H1 (cell line): ENCODE results near the gene HDAC9. TPM values are rescaled to one million over a fixed set of nuclear protein-coding genes. Genes with fewer than 3 reads are reported as not detected.

Source experiments
- CTCF ChIA-PET: fragments of 300-600 bp; sonication (Branson Sonifier 250); formaldehyde crosslinking; loops from one replicate; lab custom pipeline; 2021; ENCODE audit not compliant: partially characterized antibody; lab: Charles Lee
- POLR2A ChIA-PET: fragments of 300-600 bp; sonication (Branson Sonifier 250); formaldehyde crosslinking; loops from one replicate; lab custom pipeline; 2021; ENCODE audit warnings: inconsistent platforms; ENCODE audit not compliant: partially characterized antibody; lab: Charles Lee
- DNase-seq, 2 experiments: peaks; one replicate each; pipeline versions ENCODE4 v3.0.0 to v3.0.0-alpha.2; 2010 to 2022; ENCODE audit warnings: low spot score in 2 of 2, low read depth in 1 of 2, mixed read lengths in 1 of 2
- FAIRE-seq: peaks from 2 replicates; lab custom pipeline; 2011; peaks lifted over from hg19 to GRCh38; lab: Jason Lieb, UNC
- H2AFZ ChIP-seq: 2 replicates; pipeline ENCODE4 v1.8.1; 2012; ENCODE audit warnings: low read length, inconsistent platforms
- H2AK5ac ChIP-seq: 2 replicates; pipeline ENCODE4 v1.6.1; 2013; ENCODE audit warnings: low read depth, low read length
- H2BK120ac ChIP-seq: replicated peaks from 2 replicates; pipeline ENCODE3; 2013; ENCODE audit warnings: low read depth, low read length, inconsistent platforms
- H2BK12ac ChIP-seq: 2 replicates; pipeline ENCODE4 v1.6.1; 2013; ENCODE audit warnings: low read depth, low read length
- H2BK15ac ChIP-seq: 2 replicates; pipeline ENCODE4 v1.6.1; 2013; ENCODE audit warnings: low read length
- H2BK20ac ChIP-seq: 2 replicates; pipeline ENCODE4 v1.6.1; 2013; ENCODE audit warnings: low read length
- H2BK5ac ChIP-seq: 2 replicates; pipeline ENCODE4 v1.6.1; 2013; ENCODE audit warnings: low read depth, low read length
- H3K14ac ChIP-seq: 2 replicates; pipeline ENCODE4 v1.6.1; 2013; ENCODE audit warnings: inconsistent platforms; ENCODE audit not compliant: insufficient read length
- H3K18ac ChIP-seq: 2 replicates; pipeline ENCODE4 v1.6.1; 2013; ENCODE audit warnings: low read length; ENCODE audit errors: extremely low read depth
- H3K23ac ChIP-seq: 2 replicates; pipeline ENCODE4 v1.6.1; 2013; ENCODE audit warnings: inconsistent platforms; ENCODE audit not compliant: insufficient read length
- H3K23me2 ChIP-seq: 2 replicates; pipeline ENCODE4 v1.6.1; 2013; ENCODE audit warnings: low read depth, low read length
- H3K27ac ChIP-seq: 2 replicates; pipeline ENCODE4 v1.6.1; 2011; ENCODE audit warnings: low read depth, low read length, inconsistent platforms
- H3K27me3 ChIP-seq, 4 experiments: replicated peaks in 1 of 4; 1 replicate in 1 of 4; 2 replicates in 3 of 4; pipeline versions ENCODE4 v1.6.1 to v1.8.1; 2011 to 2013; ENCODE audit warnings: low read length in 3 of 4, mild to moderate bottlenecking in 3 of 4, inconsistent platforms in 2 of 4, mixed read lengths in 2 of 4, moderate library complexity in 1 of 4; ENCODE audit not compliant: control insufficient read depth in 3 of 4, insufficient read depth in 3 of 4; ENCODE audit errors: extremely low read depth in 1 of 4
- H3K36me3 ChIP-seq, 4 experiments: 2 replicates each; pipeline versions ENCODE4 v1.6.1 to v1.8.1; 2011 to 2013; ENCODE audit warnings: mild to moderate bottlenecking in 4 of 4, low read length in 3 of 4, moderate library complexity in 2 of 4, control low read depth in 1 of 4, inconsistent platforms in 1 of 4; ENCODE audit not compliant: insufficient read depth in 4 of 4, control insufficient read depth in 2 of 4
- H3K4ac ChIP-seq: replicated peaks from 2 replicates; pipeline ENCODE3; 2013; ENCODE audit warnings: low read length, low read depth, mixed read lengths, inconsistent platforms; ENCODE audit not compliant: insufficient read length
- H3K4me1 ChIP-seq, 4 experiments: replicated peaks in 1 of 4; 1 replicate in 1 of 4; 2 replicates in 3 of 4; pipeline versions ENCODE4 v1.6.1 to v1.8.1; 2011 to 2013; ENCODE audit warnings: low read length in 3 of 4, inconsistent platforms in 2 of 4, mixed read lengths in 1 of 4; ENCODE audit not compliant: insufficient read depth in 4 of 4, control insufficient read depth in 3 of 4
- H3K4me2 ChIP-seq, 2 experiments: 2 replicates each; pipeline versions ENCODE4 v1.6.1 to v1.8.1; 2011 to 2013; ENCODE audit warnings: low read depth in 2 of 2, low read length in 2 of 2, control low read depth in 1 of 2, inconsistent platforms in 1 of 2, mild to moderate bottlenecking in 1 of 2; ENCODE audit not compliant: insufficient read depth in 1 of 2
- H3K4me3 ChIP-seq, 4 experiments: fragments of 200-600, 300-600 bp in 1 of 4; sonication (generic), shearing (Covaris generic), sonication (Bioruptor Twin) in 1 of 4; 2 replicates each; pipeline versions ENCODE4 v1.5.1 to v1.8.1; 2011 to 2016; ENCODE audit warnings: low read length in 4 of 4, low read depth in 3 of 4, control low read depth in 2 of 4, inconsistent platforms in 2 of 4, mild to moderate bottlenecking in 2 of 4, mixed read lengths in 1 of 4, moderate library complexity in 1 of 4; ENCODE audit not compliant: insufficient read depth in 2 of 4; ENCODE audit errors: extremely low read depth in 1 of 4
- H3K56ac ChIP-seq: replicated peaks from 2 replicates; pipeline ENCODE3; 2013; ENCODE audit warnings: low read depth, mild to moderate bottlenecking, mixed read lengths, low read length, inconsistent platforms; ENCODE audit not compliant: insufficient read length
- H3K79me1 ChIP-seq: 2 replicates; pipeline ENCODE4 v1.6.1; 2013; ENCODE audit warnings: low read depth, low read length, control low read depth
- H3K79me2 ChIP-seq, 2 experiments: 2 replicates each; pipeline versions ENCODE4 v1.6.1 to v1.8.1; 2012 to 2013; ENCODE audit warnings: low read length in 2 of 2, mild to moderate bottlenecking in 2 of 2, inconsistent platforms in 1 of 2; ENCODE audit not compliant: insufficient read depth in 2 of 2, control insufficient read depth in 1 of 2
- H3K9ac ChIP-seq, 4 experiments: replicated peaks in 1 of 4; 1 replicate in 1 of 4; 2 replicates in 3 of 4; pipeline versions ENCODE4 v1.6.1 to v1.8.1; 2011 to 2013; ENCODE audit warnings: low read depth in 3 of 4, low read length in 3 of 4, control low read depth in 2 of 4, mild to moderate bottlenecking in 2 of 4, moderate library complexity in 2 of 4, inconsistent platforms in 1 of 4; ENCODE audit errors: extremely low read depth in 1 of 4
- H3K9me3 ChIP-seq, 2 experiments: 2 replicates each; pipeline versions ENCODE4 v1.6.1 to v1.8.1; 2012 to 2013; ENCODE audit warnings: mild to moderate bottlenecking in 2 of 2, moderate library complexity in 2 of 2, control low read depth in 1 of 2, inconsistent platforms in 1 of 2, low read depth in 1 of 2, low read length in 1 of 2, mixed read lengths in 1 of 2; ENCODE audit not compliant: insufficient read depth in 2 of 2
- H4K20me1 ChIP-seq, 2 experiments: replicated peaks in 1 of 2; 2 replicates each; pipeline versions ENCODE3 to v1.8.1; 2011 to 2013; ENCODE audit warnings: inconsistent platforms in 2 of 2, low read length in 2 of 2, mild to moderate bottlenecking in 1 of 2; ENCODE audit not compliant: insufficient read depth in 2 of 2, control insufficient read depth in 1 of 2
- H4K5ac ChIP-seq: 2 replicates; pipeline ENCODE4 v1.6.1; 2013; ENCODE audit warnings: low read length, low read depth, mixed read lengths, inconsistent platforms; ENCODE audit not compliant: insufficient read length
- H4K8ac ChIP-seq: 2 replicates; pipeline ENCODE4 v1.8.0; 2013; ENCODE audit warnings: mild to moderate bottlenecking, moderate library complexity, low read length, inconsistent platforms; ENCODE audit not compliant: insufficient read depth; ENCODE audit errors: extremely low read depth
- H4K91ac ChIP-seq: replicated peaks from 2 replicates; pipeline ENCODE3; 2013; ENCODE audit warnings: low read length, mixed read lengths, inconsistent platforms; ENCODE audit not compliant: insufficient read length
- RFX5 ChIP-seq: IDR thresholded peaks from 2 replicates; pipeline ENCODE4 v1.6.1; 2011; ENCODE audit warnings: low read depth, low read length, improper control_type of control experiment, borderline replicate concordance
- WGBS, 2 experiments: shearing (Covaris generic) in 1 of 2; methylation state at CpG; one replicate each; pipeline versions ENCODE4 v1.1.6 to v1.1.7; 2013 to 2015; ENCODE audit warnings: low lambda C conversion rate in 2 of 2, mixed read lengths in 2 of 2, inconsistent platforms in 1 of 2, low coverage in 1 of 2, missing lambda C conversion rate in 1 of 2; ENCODE audit not compliant: insufficient replicate concordance in 2 of 2, insufficient coverage in 1 of 2, insufficient read length in 1 of 2; ENCODE audit errors: extremely low coverage in 1 of 2, missing lambda C conversion rate in 1 of 2; 5-methylcytosine and 5-hydroxymethylcytosine counted together
- polyA plus RNA-seq, 7 experiments: library from polyadenylated mRNA; depleted of rRNA in 3 of 7; stranded (reverse) in 5 of 7; unstranded in 2 of 7; fragments of >200 nt in 5 of 7; fragments of 200-250 nt in 2 of 7; gene quantifications; 1 replicate in 5 of 7; 2 replicates in 1 of 7; 4 replicates in 1 of 7; pipeline versions ENCODE4 v1.2.1 to v1.2.3, GENCODE V29; 2011 to 2013; ENCODE audit warnings: missing spikeins in 2 of 7, mixed read lengths in 2 of 7
- total RNA-seq: library from RNA; stranded (reverse); fragmentation: NEBNext Ultra II Directional; extraction: Animal tissue kit (Norgen Biotek cat#: 25700); gene quantifications from 2 replicates; pipeline ENCODE4 v1.2.1, GENCODE V29; 2021

HDAC9 gene
- total and polyA plus RNA-seq, 2 of the 8 experiments (the other 6 are each of a cell fraction or from before 2014, with no cell fraction given): 9.5 to 13.1 TPM

DNA sequence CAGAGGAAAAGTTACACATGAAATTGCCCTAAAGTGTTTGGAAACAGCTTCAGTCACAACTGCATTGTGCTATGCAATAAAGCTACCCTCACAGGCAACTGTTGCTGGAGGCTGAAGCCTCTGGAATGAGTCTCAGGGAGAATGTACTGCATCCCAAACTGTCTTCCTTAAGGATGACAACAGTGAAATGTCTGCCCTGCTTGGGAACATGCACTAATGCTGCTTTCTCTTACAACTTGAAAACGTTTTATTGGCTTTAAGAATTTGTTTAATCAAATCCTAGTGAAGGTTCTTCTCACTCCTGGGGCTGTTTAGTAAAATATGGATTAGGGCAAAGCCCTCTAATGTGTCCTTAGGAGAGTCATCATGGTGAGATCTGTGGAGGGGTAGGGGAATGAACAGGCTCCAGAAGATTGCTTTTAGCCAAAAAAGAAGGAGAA lies 406.5 kb downstream of the HDAC9 start:
- Histone ChIP-seq H4K20me1 (no peaks in the 10 kb centered on the region), H3K56ac (no peak overlapping the region), H3K9me3 (no peaks in the 10 kb centered on the region), H2BK5ac (no peak overlapping the region), H3K18ac (no peak overlapping the region), H3K23me2 (no peaks in the 10 kb centered on the region), H2BK15ac (no peak overlapping the region), H3K27me3 (no peaks in the 10 kb centered on the region), H2AK5ac (no peak overlapping the region), H3K4ac (no peak overlapping the region), H2BK20ac (no peak overlapping the region), H2AFZ (0 out of 2 replicates have a peak overlapping the region, but pooled peaks have one; percentile 21), H4K91ac (no peak overlapping the region), H3K4me1 (no peaks in the 10 kb centered on the region), H3K14ac (no peak overlapping the region), H3K36me3 (no peaks in the 10 kb centered on the region), H2BK12ac (no peak overlapping the region), H3K27ac (no peak overlapping the region), H3K79me2 (no peaks in the 10 kb centered on the region), H4K8ac (no peak overlapping the region), H3K4me3 (no peak overlapping the region), H3K4me2 (no peak overlapping the region), H4K5ac (no peak overlapping the region), H2BK120ac (no peak overlapping the region), H3K9ac (no peak overlapping the region), H3K23ac (no peak overlapping the region), H3K79me1 (no peaks in the 10 kb centered on the region)
- CTCF ChIA-PET: no interaction called here
- POLR2A ChIA-PET: interaction anchor here (0.5 kb wide), 1 partner anchor 23 kb away, joined by 3 read pairs; no protein-coding TSS in a partner anchor
- DNase-seq: no peak
- TF ChIP-seq RFX5: no peak
- no peak for FAIRE-seq
- WGBS, 2 experiments: 79% methylated on average over 1 of the region's 1 CpG; no CpG with 5 or more reads in 1 of the 2 experiments
